ENCODE results near the gene ZCWPW1. TPM values are rescaled to one million over a fixed set of nuclear protein-coding genes. Genes with fewer than 3 reads are reported as not detected.

ZCWPW1 gene
- polyA plus RNA-seq, 1 of the 3 experiments (the other 2 are of a cell fraction) = 4.1 TPM

GRCh38 chr7:100378114-100378755, 50.3 kb downstream of the ZCWPW1 start:
- H2AFZ ChIP-seq (ENCODE audit: low read depth) = no peak overlapping the region
- H3K27me3 ChIP-seq (ENCODE audit: insufficient read depth) = no peaks in the 10 kb centered on the region
- no peaks in the 10 kb centered on the region for H4K20me1 ChIP-seq (ENCODE audit: insufficient read depth)
- H3K9ac ChIP-seq = no peak overlapping the region
- 84% methylated on average over 4 of the region's 4 CpGs for WGBS (ENCODE audit: low lambda C conversion rate)
- H3K9me2 ChIP-seq = no peaks in the 10 kb centered on the region
- no peaks in the 10 kb centered on the region for H3K9me3 ChIP-seq
- no peaks in the 10 kb centered on the region for H3F3A ChIP-seq (replicated peaks; ENCODE audit: insufficient read depth)
- H3K4me2 ChIP-seq = no peak overlapping the region
- H3K4me1 ChIP-seq (ENCODE audit: control insufficient read depth in 1 of 2, insufficient read depth in 2 of 2, low read depth in 1 of 2, low read length in 1 of 2) = no peaks in the 10 kb centered on the region
- no peaks in the 10 kb centered on the region for H3K36me3 ChIP-seq (replicated peaks in 1 of 2; ENCODE audit: control insufficient read depth in 1 of 2, insufficient read depth in 2 of 2, low read length in 1 of 2)
- H3K79me2 ChIP-seq (ENCODE audit: insufficient read depth) = no peaks in the 10 kb centered on the region
- CTCF ChIA-PET = interaction anchor here (12.0 kb wide), 1 partner anchor 29 kb away, joined by 68 read pairs; no protein-coding TSS in a partner anchor
- no peak overlapping the region for H3K4me3 ChIP-seq (ENCODE audit: low read depth in 2 of 2, low read length in 1 of 2)
- TF ChIP-seq REST (IDR thresholded peaks at IDR 0.05; ENCODE audit: low read depth, low read length) = no peak
- TF ChIP-seq EP300 (IDR thresholded peaks at IDR 0.05; ENCODE audit: borderline replicate concordance in 1 of 2, low read depth in 1 of 2, low read length in 1 of 2) = no peak
- TF ChIP-seq POLR2AphosphoS5 (IDR thresholded peaks at IDR 0.05; ENCODE audit: low read depth, low read length) = no peak
- TF ChIP-seq PBX3 (IDR thresholded peaks at IDR 0.05) = no peak
- no peak for TF ChIP-seq MAX (IDR thresholded peaks at IDR 0.05; ENCODE audit: low read depth)
- no peak for TF ChIP-seq GABPA (IDR thresholded peaks at IDR 0.05; ENCODE audit: low read depth)
- TF ChIP-seq USF2 (IDR thresholded peaks at IDR 0.05; ENCODE audit: borderline replicate concordance, low read depth, low read length) = no peak
- no peak for TF ChIP-seq RCOR1 (IDR thresholded peaks at IDR 0.05; ENCODE audit: low read length)
- TF ChIP-seq ELF1 (IDR thresholded peaks at IDR 0.05) = no peak
- TF ChIP-seq RFX5 (IDR thresholded peaks at IDR 0.05; ENCODE audit: low read length) = no peak
- no peak for TF ChIP-seq SMC3 (IDR thresholded peaks at IDR 0.05; ENCODE audit: low read depth, low read length)
- no peak for TF ChIP-seq TAF1 (IDR thresholded peaks at IDR 0.05; ENCODE audit: borderline replicate concordance, low read depth, low read length)
- TF ChIP-seq TEAD4 (IDR thresholded peaks at IDR 0.05; ENCODE audit: borderline replicate concordance, insufficient read depth) = no peak
- no peak for TF ChIP-seq EZH2phosphoT487 (IDR thresholded peaks at IDR 0.05; ENCODE audit: borderline replicate concordance, low read depth)
- no peak for TF ChIP-seq MEF2A (IDR thresholded peaks at IDR 0.05; ENCODE audit: borderline replicate concordance, low read depth)
- no peak for TF ChIP-seq ZBTB33 (IDR thresholded peaks at IDR 0.05; ENCODE audit: borderline replicate concordance, low read depth)
- TF ChIP-seq MXI1 (IDR thresholded peaks at IDR 0.05; ENCODE audit: low read depth, low read length) = no peak
- no peak for TF ChIP-seq RXRA (IDR thresholded peaks at IDR 0.05; ENCODE audit: borderline replicate concordance, low read depth)
- POLR2A ChIA-PET = no interaction called here
- no peak for DNase-seq
- no peak overlapping the region for H3K27ac ChIP-seq (ENCODE audit: low read depth in 2 of 2, low read length in 1 of 2)

Data from SK-N-SH (cell line).